ENCODE data around the gene INSYN2B.

Gene INSYN2B

GRCh38 chr5:169895926-169896325 lies 84.4 kb downstream of the INSYN2B start:
- no peak for DNase-seq (ENCODE audit: low read depth in 2 of 2, low spot score in 1 of 2)

GRCh38 chr5:169893571-169893970 lies 86.7 kb downstream of the INSYN2B start:
- no peak for DNase-seq (ENCODE audit: low read depth in 2 of 2, low spot score in 1 of 2)

GRCh38 chr5:169893010-169893409 lies 87.3 kb downstream of the INSYN2B start:
- DNase-seq (ENCODE audit: low read depth in 2 of 2, low spot score in 1 of 2), result no peak

GRCh38 chr5:169889572-169889971 lies 90.7 kb downstream of the INSYN2B start:
- DNase-seq (ENCODE audit: low read depth in 2 of 2, low spot score in 1 of 2), result no peak

- DNase-seq (ENCODE audit: low read depth in 2 of 2, low spot score in 1 of 2), result no peak
Measured at GRCh38 chr5:169886677-169887076, 93.6 kb downstream of the INSYN2B start.

- no peak for DNase-seq (ENCODE audit: low read depth in 2 of 2, low spot score in 1 of 2)
Measured at GRCh38 chr5:169886033-169886432, 94.3 kb downstream of the INSYN2B start.

GRCh38 chr5:169881702-169882303 lies 98.5 kb downstream of the INSYN2B start:
- no peak for DNase-seq (ENCODE audit: low read depth in 2 of 2, low spot score in 1 of 2)

- no peak for DNase-seq (ENCODE audit: low read depth in 2 of 2, low spot score in 1 of 2)
Measured at GRCh38 chr5:169880785-169881184, 99.5 kb downstream of the INSYN2B start.

- no peak for DNase-seq (ENCODE audit: low read depth in 2 of 2, low spot score in 1 of 2)
Measured at GRCh38 chr5:169880012-169880663, 100.2 kb downstream of the INSYN2B start.

GRCh38 chr5:169876386-169876785 lies 103.9 kb downstream of the INSYN2B start:
- no peak for DNase-seq (ENCODE audit: low read depth in 2 of 2, low spot score in 1 of 2)

- no peak for DNase-seq (ENCODE audit: low read depth in 2 of 2, low spot score in 1 of 2)
Measured at GRCh38 chr5:169875731-169876130, 104.6 kb downstream of the INSYN2B start.

GRCh38 chr5:169875091-169875728 lies 105.1 kb downstream of the INSYN2B start:
- DNase-seq (ENCODE audit: low read depth in 2 of 2, low spot score in 1 of 2), result no peak

GRCh38 chr5:169874621-169875020 lies 105.7 kb downstream of the INSYN2B start:
- no peak for DNase-seq (ENCODE audit: low read depth in 2 of 2, low spot score in 1 of 2)

GRCh38 chr5:169873642-169874041 lies 106.7 kb downstream of the INSYN2B start:
- no peak for DNase-seq (ENCODE audit: low read depth in 2 of 2, low spot score in 1 of 2)

- no peak for DNase-seq (ENCODE audit: low read depth in 2 of 2, low spot score in 1 of 2)
Measured at GRCh38 chr5:169871826-169872490, 108.3 kb downstream of the INSYN2B start.

GRCh38 chr5:169870211-169870610 lies 110.1 kb downstream of the INSYN2B start:
- DNase-seq (ENCODE audit: low read depth in 2 of 2, low spot score in 1 of 2), result no peak

- DNase-seq (ENCODE audit: low read depth in 2 of 2, low spot score in 1 of 2), result no peak
Measured at GRCh38 chr5:169869066-169869465, 111.2 kb downstream of the INSYN2B start.

GRCh38 chr5:169867347-169867746 lies 112.9 kb downstream of the INSYN2B start:
- DNase-seq (ENCODE audit: low read depth in 2 of 2, low spot score in 1 of 2), result no peak

GRCh38 chr5:169864483-169864882 lies 115.8 kb downstream of the INSYN2B start:
- no peak for DNase-seq (ENCODE audit: low read depth in 2 of 2, low spot score in 1 of 2)

GRCh38 chr5:169862391-169862811 lies 117.9 kb downstream of the INSYN2B start:
- DNase-seq (ENCODE audit: low read depth in 2 of 2, low spot score in 1 of 2), result no peak

- DNase-seq (ENCODE audit: low read depth in 2 of 2, low spot score in 1 of 2), result no peak
Measured at GRCh38 chr5:169861934-169862333, 118.4 kb downstream of the INSYN2B start.

GRCh38 chr5:169861433-169861832 lies 118.9 kb downstream of the INSYN2B start:
- DNase-seq (ENCODE audit: low read depth in 2 of 2, low spot score in 1 of 2), result no peak
